Vagina (tissue), 2 donors: ENCODE data around the gene CALHM6. TPM values are rescaled to one million over a fixed set of nuclear protein-coding genes. Genes with fewer than 3 reads are reported as not detected.

Experiments used
- DNase-seq, 2 donors: peaks; one replicate each; pipeline ENCODE4 v3.0.0-alpha.2; 2017; ENCODE audit errors: extremely low spot score in 2 of 2
- H3K27ac ChIP-seq: fragments of 200-600 bp; sonication (generic); one replicate; pipeline ENCODE4 v1.5.1; 2019
- H3K27me3 ChIP-seq: fragments of 200-600 bp; sonication (generic); one replicate; pipeline ENCODE4 v1.5.1; 2019
- H3K36me3 ChIP-seq, 2 donors: fragments of 200-600 bp; sonication (generic); one replicate each; pipeline ENCODE4 v1.5.1; 2017 to 2019
- H3K4me1 ChIP-seq: fragments of 200-600 bp; sonication (generic); one replicate; pipeline ENCODE4 v1.5.1; 2019
- H3K4me3 ChIP-seq, 2 donors: fragments of 200-600 bp; sonication (generic); 1 replicate in 1 of 2; 2 replicates in 1 of 2; pipeline ENCODE4 v1.5.1; 2016 to 2019
- H3K9me3 ChIP-seq: fragments of 200-600 bp; sonication (generic); one replicate; pipeline ENCODE4 v1.5.1; 2019
- POLR2A ChIP-seq, 2 donors: fragments of 450-650 bp; IDR thresholded peaks; one replicate each; pipeline ENCODE4 v1.6.1; 2017; ENCODE audit warnings: antibody characterized with exemption in 2 of 2, mild to moderate bottlenecking in 2 of 2, moderate library complexity in 2 of 2
- POLR2AphosphoS5 ChIP-seq, 2 donors: sonication (generic); formaldehyde crosslinking; IDR thresholded peaks; one replicate each; pipeline ENCODE4 v1.9.0; 2017; ENCODE audit warnings: antibody characterized with exemption in 2 of 2, mild to moderate bottlenecking in 2 of 2, low read depth in 1 of 2; ENCODE audit not compliant: insufficient read depth in 1 of 2
- intact Hi-C: fragments of 100-400 bp; cut with DNase I; formaldehyde crosslinking; loops from one replicate; pipeline ENCODE4 v1.15.1; 2023
- total RNA-seq: library from RNA; depleted of rRNA; stranded (reverse); fragments of >200 nt; gene quantifications from one replicate; pipeline ENCODE4 v1.2.3, GENCODE V29; 2016
- TF ChIP-seq, protein P1 (sequence below), 3 experiments: fragments of 450-650 bp in 2 of 3; fragments of 200-600 bp in 1 of 3; sonication (generic) in 1 of 3; IDR thresholded peaks; one replicate each; pipeline ENCODE4 v1.5.1; 2017 to 2019; ENCODE audit warnings: antibody characterized with exemption in 3 of 3, mild to moderate bottlenecking in 2 of 3, moderate library complexity in 2 of 3

Gene CALHM6
- total RNA-seq, 1 donor from 2014 or later, result not detected

DNA sequence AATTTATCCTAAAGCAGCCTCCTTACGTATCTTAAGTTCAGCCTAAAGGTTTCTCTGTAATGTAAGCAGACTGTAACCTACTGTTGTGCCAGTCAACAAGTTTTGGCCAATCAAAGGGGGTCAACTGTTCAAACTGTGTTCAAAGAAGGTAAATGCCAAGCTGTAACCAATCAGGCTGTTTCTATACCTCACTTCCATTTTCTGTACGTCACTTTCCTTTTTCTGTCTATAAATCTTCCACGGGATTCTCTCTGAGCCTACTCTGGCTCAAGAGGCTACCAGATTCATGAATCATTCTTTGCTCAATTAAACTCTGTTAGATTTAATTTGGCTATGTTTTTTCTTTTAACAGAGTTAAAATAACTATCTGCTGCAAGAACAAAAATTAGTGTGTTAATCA lies 5.1 kb upstream of the CALHM6 start:
- intact Hi-C loops, result no loop called here
- Histone ChIP-seq H3K36me3 (no peaks in the 10 kb centered on the region), H3K9me3 (no peaks in the 10 kb centered on the region), H3K27ac (no peak overlapping the region), H3K4me3 (no peak overlapping the region), H3K4me1 (no peaks in the 10 kb centered on the region), H3K27me3 (no peaks in the 10 kb centered on the region)
- TF ChIP-seq, protein P1, sequence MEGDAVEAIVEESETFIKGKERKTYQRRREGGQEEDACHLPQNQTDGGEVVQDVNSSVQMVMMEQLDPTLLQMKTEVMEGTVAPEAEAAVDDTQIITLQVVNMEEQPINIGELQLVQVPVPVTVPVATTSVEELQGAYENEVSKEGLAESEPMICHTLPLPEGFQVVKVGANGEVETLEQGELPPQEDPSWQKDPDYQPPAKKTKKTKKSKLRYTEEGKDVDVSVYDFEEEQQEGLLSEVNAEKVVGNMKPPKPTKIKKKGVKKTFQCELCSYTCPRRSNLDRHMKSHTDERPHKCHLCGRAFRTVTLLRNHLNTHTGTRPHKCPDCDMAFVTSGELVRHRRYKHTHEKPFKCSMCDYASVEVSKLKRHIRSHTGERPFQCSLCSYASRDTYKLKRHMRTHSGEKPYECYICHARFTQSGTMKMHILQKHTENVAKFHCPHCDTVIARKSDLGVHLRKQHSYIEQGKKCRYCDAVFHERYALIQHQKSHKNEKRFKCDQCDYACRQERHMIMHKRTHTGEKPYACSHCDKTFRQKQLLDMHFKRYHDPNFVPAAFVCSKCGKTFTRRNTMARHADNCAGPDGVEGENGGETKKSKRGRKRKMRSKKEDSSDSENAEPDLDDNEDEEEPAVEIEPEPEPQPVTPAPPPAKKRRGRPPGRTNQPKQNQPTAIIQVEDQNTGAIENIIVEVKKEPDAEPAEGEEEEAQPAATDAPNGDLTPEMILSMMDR (IDR thresholded peaks at IDR 0.05), result no peak
- no peak for TF ChIP-seq POLR2A (IDR thresholded peaks at IDR 0.05)
- TF ChIP-seq POLR2AphosphoS5 (IDR thresholded peaks at IDR 0.05; ENCODE audit: insufficient read depth in 1 of 2, low read depth in 1 of 2), result no peak
- no peak for DNase-seq

DNA sequence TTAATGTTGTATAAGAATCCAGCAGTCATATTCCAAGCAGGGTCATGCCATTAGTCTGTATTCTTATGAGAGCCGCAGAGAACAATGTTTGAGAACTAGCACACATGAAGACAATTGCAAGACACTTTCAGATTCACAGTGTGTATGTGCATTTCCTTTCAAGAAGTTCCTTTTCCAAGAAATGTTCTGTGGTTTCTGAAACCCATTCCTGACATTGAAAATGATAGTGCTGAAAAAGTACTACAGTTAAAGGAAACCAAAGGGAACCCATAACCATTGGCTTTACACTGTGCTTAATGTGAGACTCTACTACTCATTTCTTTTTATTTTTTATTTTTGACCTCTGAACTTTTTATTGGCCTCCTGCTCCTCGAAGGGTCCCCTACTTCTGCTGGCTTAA lies 4.2 kb upstream of the CALHM6 start:
- no peaks in the 10 kb centered on the region for H3K36me3 ChIP-seq
- H3K27me3 ChIP-seq, result no peaks in the 10 kb centered on the region
- TF ChIP-seq POLR2AphosphoS5 (IDR thresholded peaks at IDR 0.05; ENCODE audit: insufficient read depth in 1 of 2, low read depth in 1 of 2) (no peak), POLR2A (IDR thresholded peaks at IDR 0.05) (no peak)
- TF ChIP-seq, protein P1 (IDR thresholded peaks at IDR 0.05), result no peak
- H3K4me1 ChIP-seq, result no peaks in the 10 kb centered on the region
- DNase-seq, result no peak
- no peaks in the 10 kb centered on the region for H3K9me3 ChIP-seq
- H3K27ac ChIP-seq, result no peak overlapping the region
- intact Hi-C loops, result no loop called here
- no peak overlapping the region for H3K4me3 ChIP-seq

DNA sequence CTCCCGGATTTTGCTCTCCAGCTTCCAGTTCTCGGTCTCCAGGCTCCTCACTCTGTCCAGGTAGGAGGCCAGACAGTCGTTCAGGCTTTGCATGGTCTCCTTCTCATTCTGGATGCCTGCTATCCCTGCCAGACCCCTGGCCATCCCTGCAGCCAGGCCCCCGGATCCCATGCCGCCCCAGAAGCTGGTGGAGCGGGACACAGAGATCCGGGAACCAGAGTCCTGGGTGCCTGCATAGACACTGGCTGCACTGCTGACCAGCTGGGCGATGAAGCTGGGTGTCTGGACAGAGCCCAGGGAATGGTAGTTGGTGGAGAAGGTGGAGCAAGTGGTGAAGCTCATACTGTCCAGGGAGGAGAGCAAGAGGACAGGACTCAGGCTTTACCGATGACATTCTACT lies 2.9 kb upstream of the CALHM6 start:
- Histone ChIP-seq H3K9me3 (no peaks in the 10 kb centered on the region), H3K4me3 (no peak overlapping the region), H3K27ac (no peak overlapping the region), H3K36me3 (no peaks in the 10 kb centered on the region), H3K27me3 (no peaks in the 10 kb centered on the region), H3K4me1 (no peaks in the 10 kb centered on the region)
- intact Hi-C loops, result no loop called here
- no peak for TF ChIP-seq POLR2AphosphoS5 (IDR thresholded peaks at IDR 0.05; ENCODE audit: insufficient read depth in 1 of 2, low read depth in 1 of 2)
- TF ChIP-seq, protein P1 (IDR thresholded peaks at IDR 0.05), result no peak
- no peak for TF ChIP-seq POLR2A (IDR thresholded peaks at IDR 0.05)
- no peak for DNase-seq

DNA sequence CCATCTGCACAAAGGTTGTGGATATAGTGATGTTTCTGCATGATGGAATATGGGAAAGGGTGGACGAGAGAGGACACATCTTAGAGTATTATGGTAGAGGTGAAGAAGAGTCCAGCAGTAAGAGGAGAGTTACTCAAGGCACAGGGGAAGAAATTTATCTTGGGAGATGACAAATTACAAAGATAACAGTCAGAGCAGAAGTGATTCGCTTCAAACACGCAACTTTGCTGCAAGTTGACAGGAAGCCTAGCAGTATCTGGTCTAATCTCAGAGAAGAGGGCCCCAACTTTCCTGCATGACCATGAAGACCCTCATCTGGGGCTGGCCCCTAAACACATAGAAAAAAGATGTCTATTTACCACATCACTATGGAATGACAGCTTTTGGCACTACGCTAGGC lies 1.2 kb upstream of the CALHM6 start:
- no peak overlapping the region for H3K4me3 ChIP-seq
- no peaks in the 10 kb centered on the region for H3K9me3 ChIP-seq
- TF ChIP-seq POLR2AphosphoS5 (IDR thresholded peaks at IDR 0.05; ENCODE audit: insufficient read depth in 1 of 2, low read depth in 1 of 2) (no peak), POLR2A (IDR thresholded peaks at IDR 0.05) (no peak)
- H3K27me3 ChIP-seq, result no peaks in the 10 kb centered on the region
- no peak overlapping the region for H3K27ac ChIP-seq
- no peaks in the 10 kb centered on the region for H3K4me1 ChIP-seq
- DNase-seq, result no peak
- no peaks in the 10 kb centered on the region for H3K36me3 ChIP-seq
- intact Hi-C loops, result no loop called here

DNA sequence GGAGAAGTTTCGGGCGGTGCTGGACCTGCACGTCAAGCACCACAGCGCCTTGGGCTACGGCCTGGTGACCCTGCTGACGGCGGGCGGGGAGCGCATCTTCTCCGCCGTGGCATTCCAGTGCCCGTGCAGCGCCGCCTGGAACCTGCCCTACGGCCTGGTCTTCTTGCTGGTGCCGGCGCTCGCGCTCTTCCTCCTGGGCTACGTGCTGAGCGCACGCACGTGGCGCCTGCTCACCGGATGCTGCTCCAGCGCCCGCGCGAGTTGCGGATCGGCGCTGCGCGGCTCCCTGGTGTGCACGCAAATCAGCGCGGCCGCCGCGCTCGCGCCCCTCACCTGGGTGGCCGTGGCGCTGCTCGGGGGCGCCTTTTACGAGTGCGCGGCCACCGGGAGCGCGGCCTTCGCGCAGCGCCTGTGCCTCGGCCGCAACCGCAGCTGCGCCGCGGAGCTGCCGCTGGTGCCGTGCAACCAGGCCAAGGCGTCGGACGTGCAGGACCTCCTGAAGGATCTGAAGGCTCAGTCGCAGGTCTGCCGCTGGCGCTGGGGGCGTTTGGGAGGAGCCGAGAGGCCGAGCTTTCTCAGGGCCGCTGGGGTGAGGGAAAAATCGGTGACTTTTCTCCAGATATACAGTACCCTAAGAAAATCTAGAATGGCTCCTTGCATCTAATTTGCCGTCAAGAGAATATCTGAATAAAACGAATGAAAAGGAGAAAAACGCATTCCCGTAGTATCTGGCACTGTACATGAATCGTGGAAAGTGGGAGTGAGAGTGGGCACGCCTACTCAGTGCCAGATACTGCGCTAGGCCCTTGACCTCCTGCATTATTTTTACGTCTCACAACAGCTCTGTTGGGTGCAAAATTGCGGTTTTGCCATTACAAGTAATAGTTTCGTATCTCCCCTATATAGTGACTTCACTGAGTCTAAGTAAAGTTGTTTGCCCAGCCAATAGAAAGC lies 1.0 kb downstream of the CALHM6 start:
- Histone ChIP-seq H3K4me1 (no peaks in the 10 kb centered on the region), H3K27me3 (no peaks in the 10 kb centered on the region), H3K27ac (no peak overlapping the region), H3K9me3 (no peaks in the 10 kb centered on the region), H3K4me3 (peak overlapping the region; percentile 37 to 48), H3K36me3 (no peaks in the 10 kb centered on the region)
- TF ChIP-seq POLR2AphosphoS5 (IDR thresholded peaks at IDR 0.05; ENCODE audit: insufficient read depth in 1 of 2, low read depth in 1 of 2) (peak in 1 of 2 donors; percentile 21), POLR2A (IDR thresholded peaks at IDR 0.05) (no peak)
- intact Hi-C loops, result no loop called here
- DNase-seq, result no peak

DNA sequence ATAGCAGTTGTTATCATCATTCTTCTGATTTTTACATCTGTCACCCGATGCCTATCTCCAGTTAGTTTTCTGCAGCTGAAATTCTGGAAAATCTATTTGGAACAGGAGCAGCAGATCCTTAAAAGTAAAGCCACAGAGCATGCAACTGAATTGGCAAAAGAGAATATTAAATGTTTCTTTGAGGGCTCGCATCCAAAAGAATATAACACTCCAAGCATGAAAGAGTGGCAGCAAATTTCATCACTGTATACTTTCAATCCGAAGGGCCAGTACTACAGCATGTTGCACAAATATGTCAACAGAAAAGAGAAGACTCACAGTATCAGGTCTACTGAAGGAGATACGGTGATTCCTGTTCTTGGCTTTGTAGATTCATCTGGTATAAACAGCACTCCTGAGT lies 2.1 kb downstream of the CALHM6 start:
- intact Hi-C loops, result no loop called here
- Histone ChIP-seq H3K27me3 (no peaks in the 10 kb centered on the region), H3K36me3 (no peaks in the 10 kb centered on the region), H3K9me3 (no peaks in the 10 kb centered on the region), H3K4me3 (no peak overlapping the region), H3K27ac (no peak overlapping the region), H3K4me1 (no peaks in the 10 kb centered on the region)
- TF ChIP-seq, protein P1 (IDR thresholded peaks at IDR 0.05), result no peak
- no peak for TF ChIP-seq POLR2A (IDR thresholded peaks at IDR 0.05)
- TF ChIP-seq POLR2AphosphoS5 (IDR thresholded peaks at IDR 0.05; ENCODE audit: insufficient read depth in 1 of 2, low read depth in 1 of 2), result no peak
- no peak for DNase-seq
